HTERT RPE-1 (cell line): ENCODE data around the gene SCLY.
"Not testable (repeated sequence)": the region's sequence is repeated elsewhere in the genome, so short reads cannot be mapped to it uniquely, and the experiment has no call there.

Experiments used
- in situ Hi-C: fragments of 300-500 bp; cut with MboI; formaldehyde crosslinking; loops from 4 replicates; pipeline ENCODE4 v1.14.3; 2020; ENCODE audit warnings: low sequenced_read_pairs

The SCLY gene

GRCh38 chr2:238039151-238039550, 21.6 kb upstream of the SCLY start:
- in situ Hi-C loops: no loop called here

GRCh38 chr2:238039985-238040384, 20.8 kb upstream of the SCLY start:
- in situ Hi-C loops: no loop called here

GRCh38 chr2:238040918-238041317, 19.9 kb upstream of the SCLY start:
- in situ Hi-C loops: no loop called here

- in situ Hi-C loops: no loop called here
These were observed 18.7 kb upstream of the SCLY start for GRCh38 chr2:238042090-238042489.

DNA sequence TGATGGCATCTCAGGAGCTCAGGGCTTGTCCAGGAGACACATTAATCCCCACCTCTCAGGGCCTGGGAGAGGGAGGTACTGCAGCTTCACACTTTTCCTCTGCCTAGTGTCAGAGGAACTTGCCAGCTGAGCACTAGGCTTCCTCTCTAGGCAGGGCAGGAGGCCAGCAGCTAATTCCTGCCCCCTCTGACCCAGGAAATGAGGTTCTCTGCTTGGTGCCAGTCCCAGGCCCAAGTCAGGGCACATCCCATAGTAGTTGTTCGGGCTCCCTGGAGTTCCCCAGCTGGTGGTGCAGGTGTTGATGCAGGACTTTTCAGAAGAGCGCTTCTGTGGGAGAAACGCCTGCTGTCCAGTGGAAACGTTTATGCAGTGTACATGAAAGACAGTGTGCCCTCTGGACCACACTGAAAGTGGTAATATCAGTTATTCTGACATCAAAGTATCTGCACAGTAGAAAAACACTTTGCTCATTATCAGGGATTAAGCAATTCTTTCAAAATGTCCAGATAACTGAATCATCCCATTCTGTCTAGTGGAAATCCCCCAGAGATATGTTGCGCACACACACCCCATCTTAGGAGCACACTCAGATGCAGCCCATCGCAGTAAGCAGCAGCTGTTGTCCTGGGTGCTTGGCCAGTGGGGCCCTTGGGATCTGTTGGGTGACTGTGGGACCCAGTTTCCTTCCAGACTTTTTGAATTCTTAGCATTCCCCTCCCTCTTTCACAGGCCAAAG, 17.8 kb upstream of the SCLY start:
- in situ Hi-C loops: no loop called here

GRCh38 chr2:238043851-238044250, 16.9 kb upstream of the SCLY start:
- in situ Hi-C loops: no loop called here

- in situ Hi-C loops: no loop called here
These were observed 15.2 kb upstream of the SCLY start for GRCh38 chr2:238045575-238045974.

DNA sequence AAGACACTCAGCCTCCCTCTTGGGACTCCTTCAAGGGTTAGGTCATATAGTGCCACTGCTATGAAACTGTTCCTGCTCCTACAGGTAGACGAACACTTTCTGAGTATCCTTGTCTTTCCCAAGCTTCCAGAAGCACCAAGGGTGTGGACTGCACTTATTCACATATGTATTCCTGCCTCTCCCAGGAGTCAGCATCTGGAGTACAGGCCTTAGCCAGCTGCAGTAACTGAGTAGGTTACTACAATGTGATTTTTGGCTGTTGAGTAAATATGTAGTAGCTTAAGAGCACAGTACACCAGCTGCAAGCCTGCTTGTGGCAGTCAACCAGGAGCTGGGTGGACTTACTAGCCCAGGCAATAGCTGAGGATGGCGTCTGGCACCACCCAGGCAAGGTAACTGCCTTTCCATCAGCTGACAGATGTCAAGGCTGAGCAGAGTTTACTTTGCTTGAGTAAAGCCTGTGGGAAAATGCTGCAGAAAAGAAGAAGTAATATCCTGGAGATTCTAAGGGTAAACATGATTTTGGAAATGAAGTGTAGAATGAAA, 14.0 kb upstream of the SCLY start:
- in situ Hi-C loops: no loop called here

DNA sequence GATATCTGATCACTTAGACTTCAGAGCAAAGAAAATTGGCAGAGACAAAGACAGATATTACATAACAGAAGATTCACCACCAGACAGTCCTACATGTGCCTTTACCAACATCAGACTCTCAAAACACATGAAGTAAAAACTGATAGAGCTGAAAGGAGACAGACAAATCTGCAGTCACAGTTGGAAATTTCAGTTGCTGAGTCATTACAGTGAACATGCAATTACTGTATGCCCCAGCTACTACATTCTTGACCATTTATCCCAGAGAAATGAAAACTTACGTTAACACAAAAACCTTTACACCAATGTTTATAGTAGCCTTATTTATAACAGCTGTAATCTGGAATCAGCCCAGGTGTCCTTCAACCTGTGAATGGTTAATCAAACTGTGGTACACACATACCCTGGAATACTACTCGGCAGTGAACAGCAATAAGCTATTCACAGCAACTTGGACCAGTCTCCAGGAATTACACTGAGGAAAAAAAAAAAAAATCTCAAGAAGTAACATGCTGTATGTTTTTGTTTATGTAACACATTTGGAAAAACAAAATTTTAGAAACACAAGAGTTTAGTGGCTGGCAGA, 7.5 kb upstream of the SCLY start:
- in situ Hi-C loops: no loop called here

DNA sequence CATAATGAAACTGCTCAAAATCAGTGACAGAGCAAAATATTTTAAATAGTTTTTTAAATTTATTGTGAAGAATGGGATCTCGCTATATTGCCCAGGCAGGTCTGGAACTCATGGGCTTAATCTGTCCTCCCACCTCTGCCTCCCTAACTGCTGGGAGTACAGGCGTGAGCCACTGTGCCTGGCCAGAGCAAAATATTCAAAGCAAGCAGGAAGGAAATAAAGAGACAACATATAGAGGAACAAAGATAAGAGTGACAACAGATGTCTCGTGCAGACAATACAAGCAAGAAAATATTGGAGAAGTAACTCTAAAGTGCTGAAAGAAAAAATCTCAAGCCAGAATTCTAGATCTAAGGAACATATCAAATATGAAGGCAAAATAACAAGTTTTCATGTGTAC, 5.0 kb upstream of the SCLY start:
- in situ Hi-C loops: no loop called here

DNA sequence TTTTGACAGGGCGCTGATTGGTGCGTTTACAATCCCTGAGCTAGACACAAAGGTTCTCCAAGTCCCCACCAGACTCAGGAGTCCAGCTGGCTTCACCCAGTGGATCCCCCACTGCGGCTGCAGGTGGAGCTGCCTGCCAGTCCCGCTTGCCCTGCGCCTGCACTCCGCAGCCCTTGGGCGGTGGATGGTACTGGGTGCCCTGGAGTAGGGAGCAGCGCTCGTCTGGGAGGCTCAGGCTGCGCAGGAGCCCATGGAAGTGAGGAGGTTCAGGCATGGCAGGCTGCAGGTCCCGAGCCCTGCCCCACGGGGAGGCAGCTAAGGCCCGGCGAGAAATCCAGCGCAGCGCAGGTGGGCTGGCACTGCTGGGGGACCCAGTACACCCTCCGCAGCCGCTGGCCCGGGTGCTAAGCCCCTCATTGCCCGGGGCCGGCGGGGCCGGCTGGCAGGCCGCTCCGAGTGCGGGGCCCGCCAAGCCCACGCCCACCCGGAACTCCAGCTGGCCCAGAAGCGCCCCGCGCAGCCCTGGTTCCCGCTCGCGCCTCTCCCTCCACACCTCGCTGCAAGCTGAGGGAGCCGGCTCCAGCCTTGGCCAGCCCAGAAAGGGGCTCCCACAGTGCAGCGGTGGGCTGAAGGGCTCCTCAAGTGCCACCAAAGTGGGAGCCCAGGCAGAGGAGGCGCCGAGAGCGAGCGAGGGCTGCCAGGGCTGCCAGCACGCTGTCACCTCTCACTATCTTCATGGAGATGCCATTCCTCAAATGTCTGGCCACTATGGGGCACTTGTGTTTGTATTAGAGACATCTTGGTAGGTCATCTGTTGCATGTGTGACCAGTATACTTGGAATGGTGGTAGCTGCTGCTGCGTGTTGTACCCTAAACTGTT, 2.9 kb upstream of the SCLY start:
- in situ Hi-C loops: not testable (repeated sequence)

DNA sequence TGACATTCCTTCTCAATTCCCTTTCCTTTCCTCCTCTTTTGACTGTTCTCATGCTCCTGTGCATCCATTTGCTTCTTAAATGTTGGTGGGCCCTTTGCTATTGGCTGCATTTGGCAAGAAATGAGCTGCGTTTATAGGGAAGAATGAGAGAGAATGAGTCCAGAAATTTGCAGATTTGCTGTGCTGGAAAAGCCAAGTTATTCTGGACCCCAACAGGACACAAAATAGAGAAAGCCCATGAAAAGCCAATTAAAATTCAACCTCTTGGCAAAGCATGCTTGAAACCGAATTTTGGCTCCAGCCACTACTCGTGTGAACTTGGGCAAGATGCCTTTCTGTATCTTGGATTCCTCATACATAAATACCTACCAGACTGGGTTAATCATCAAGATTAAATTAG, 1.3 kb upstream of the SCLY start:
- in situ Hi-C loops: no loop called here

GRCh38 chr2:238060096-238060541, 682 bp upstream of the SCLY start:
- in situ Hi-C loops: no loop called here

- in situ Hi-C loops: no loop called here
These were observed 758 bp downstream of the SCLY start for GRCh38 chr2:238061315-238062202.

DNA sequence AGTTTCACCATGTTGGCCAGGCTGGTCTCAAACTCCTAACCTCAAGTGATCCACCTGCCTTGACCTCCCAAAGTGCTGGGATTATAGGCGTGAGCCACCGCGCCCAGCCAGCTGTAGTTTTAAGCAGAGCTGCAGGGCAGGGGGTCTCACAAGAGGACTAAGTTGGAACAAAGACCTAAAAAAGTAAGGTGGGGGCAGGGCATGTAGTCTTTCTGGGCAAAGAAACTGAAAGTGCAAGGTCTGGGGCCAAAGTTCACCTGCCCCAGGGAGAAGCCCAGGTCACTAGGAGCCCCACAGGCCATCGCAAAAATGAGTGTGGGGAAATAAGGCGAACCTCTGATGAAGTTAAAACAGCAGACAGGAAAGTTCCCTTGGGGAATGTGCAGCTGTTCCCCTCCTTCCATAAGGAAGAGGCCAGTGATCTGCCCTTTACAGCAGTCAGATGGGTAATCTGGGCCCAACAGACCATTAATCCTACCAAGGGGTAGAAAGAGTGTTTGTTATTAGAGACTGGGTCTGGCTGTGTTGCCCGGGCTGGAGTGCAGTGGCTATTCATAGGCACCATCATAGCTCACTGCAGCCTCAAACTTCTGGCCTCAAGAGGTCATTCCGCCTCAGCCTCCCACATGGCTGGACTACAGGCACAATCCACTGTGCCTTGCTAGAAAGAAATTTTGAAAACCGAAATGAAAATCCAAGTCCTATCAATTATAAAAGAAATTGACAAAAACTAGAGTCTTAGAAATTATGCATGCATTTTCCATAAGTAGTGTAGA, 2.8 kb downstream of the SCLY start:
- in situ Hi-C loops: no loop called here

DNA sequence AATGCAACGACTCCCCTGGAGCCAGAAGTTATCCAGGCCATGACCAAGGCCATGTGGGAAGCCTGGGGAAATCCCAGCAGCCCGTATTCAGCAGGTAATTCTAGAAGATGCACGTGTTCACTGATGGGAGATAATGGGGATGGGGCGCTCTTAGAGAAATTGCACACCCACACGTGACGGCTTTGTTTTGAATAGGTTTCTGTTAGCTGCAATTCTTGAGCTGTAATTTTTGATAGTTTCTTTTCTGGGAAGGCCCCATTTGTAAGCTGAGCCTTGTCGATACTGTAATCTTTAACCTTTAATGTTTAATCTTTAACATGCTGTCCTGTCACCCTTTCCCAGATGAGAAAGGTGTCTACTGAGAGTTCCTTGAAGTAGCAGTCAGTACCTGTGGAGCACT, 3.6 kb downstream of the SCLY start:
- in situ Hi-C loops: no loop called here

DNA sequence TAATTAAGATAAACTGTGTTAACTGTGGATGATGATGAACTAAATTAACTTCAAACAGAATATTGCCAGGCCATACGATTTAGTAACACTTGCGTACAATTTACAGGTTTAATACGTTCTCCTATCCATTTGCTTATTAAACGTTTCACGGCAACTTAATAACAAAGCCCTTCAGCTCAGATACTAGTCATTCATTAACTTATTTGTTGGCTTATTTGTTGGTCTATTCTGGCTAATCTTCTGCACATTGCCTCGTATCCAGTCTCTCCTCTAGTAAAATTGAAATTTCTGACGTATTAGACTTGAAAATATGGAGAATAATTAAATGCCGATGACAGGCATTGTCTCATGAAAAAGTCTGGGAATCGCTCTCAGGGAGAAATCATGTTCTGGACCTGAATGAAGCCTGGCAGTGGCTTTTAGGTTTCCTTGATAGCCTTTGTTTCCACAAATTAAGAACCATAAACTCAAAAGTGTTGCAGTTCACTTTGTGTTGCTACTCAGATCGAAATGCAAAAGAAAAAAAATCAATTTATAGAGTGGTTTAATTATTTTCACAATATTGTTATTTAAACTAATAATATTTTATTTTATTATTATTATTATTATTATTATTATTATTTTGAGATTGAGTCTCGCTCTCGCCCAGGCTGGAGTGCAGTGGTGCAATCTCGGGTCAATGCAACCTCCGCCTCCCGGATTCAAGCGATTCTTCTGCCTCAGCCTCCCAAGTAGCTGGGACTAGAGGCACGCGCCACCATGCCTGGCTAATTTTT, 4.5 kb downstream of the SCLY start:
- in situ Hi-C loops: no loop called here

DNA sequence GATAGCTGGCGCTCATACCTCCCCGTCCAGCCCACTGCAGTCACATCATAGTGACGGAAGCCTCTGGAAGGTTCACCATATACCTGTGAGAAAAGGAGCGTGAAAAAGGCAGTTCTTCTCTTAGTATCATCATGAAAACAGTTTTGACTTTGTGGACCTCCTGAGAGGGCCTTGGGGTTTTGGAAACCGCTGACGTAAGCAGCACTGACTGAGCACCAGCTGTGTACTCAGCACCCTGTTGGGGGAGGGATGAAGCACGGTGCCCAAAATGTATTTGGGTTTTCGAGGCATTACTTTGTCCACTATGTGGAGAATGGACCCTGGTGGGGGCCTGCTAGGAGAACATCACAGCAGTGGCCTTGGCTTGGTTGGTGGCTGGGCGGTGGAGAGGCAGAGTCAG, 5.4 kb downstream of the SCLY start:
- in situ Hi-C loops: no loop called here

DNA sequence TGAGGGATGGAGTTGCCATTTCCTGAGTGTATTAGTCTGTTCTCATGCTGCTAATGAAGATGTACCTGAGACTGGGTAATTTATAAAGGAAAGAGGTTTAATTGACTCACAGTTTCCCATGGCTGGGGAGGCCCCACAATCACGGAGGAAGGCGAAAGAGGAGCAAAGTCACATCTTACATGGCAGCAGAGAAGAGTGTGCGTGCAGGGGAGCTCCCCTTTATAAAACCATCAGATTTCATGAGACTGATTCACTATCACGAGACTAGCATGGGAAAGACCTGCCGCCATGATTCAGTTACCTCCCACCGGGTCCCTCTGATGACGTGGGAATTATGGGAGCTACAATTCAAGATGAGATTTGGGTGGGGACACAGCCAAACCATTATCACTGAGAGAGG, 5.9 kb downstream of the SCLY start:
- in situ Hi-C loops: not testable (repeated sequence)
